SK-N-MC (cell line): ENCODE measurements around the gene RBM23.

ENCODE experiments used
- DNase-seq: peaks from one replicate; pipeline ENCODE4 v3.0.0-alpha.2; 2011; ENCODE audit warnings: low read depth, low spot score
- H3K27ac ChIP-seq: fragments of 200-600 bp; sonication (generic); 2 replicates; pipeline ENCODE4 v1.5.1; 2016; ENCODE audit warnings: mixed run types
- H3K36me3 ChIP-seq: fragments of 200-600 bp; sonication (generic); 2 replicates; pipeline ENCODE4 v1.6.1; 2017; ENCODE audit warnings: antibody characterized with exemption, low read length, mixed read lengths; ENCODE audit not compliant: insufficient read depth
- H3K4me3 ChIP-seq: fragments of 200-600 bp; sonication (generic); 2 replicates; pipeline ENCODE4 v1.5.1; 2016
- H3K9ac ChIP-seq: fragments of 200-600 bp; sonication (generic); 2 replicates; pipeline ENCODE4 v1.8.0; 2017; ENCODE audit warnings: mixed run types, mixed read lengths; ENCODE audit not compliant: insufficient read length
- H3K9me3 ChIP-seq: fragments of 200-600 bp; sonication (generic); 2 replicates; pipeline ENCODE4 v1.6.1; 2017; ENCODE audit warnings: low read depth, mild to moderate bottlenecking, antibody characterized with exemption, low read length, moderate library complexity, mixed read lengths
- EZH2 ChIP-seq: fragments of 200-600 bp; sonication (generic); IDR thresholded peaks from one replicate; pipeline ENCODE4 v1.6.1; 2017; ENCODE audit warnings: antibody characterized with exemption
- FOXP2 ChIP-seq: optimal IDR thresholded peaks from 2 replicates; pipeline ENCODE3; 2011; ENCODE audit warnings: mild to moderate bottlenecking, moderate library complexity; ENCODE audit not compliant: insufficient read depth; ENCODE audit errors: extremely low read length, control extremely low read depth
- POLR2AphosphoS5 ChIP-seq: IDR thresholded peaks from 2 replicates; pipeline ENCODE4 v1.6.1; 2012; ENCODE audit warnings: mild to moderate bottlenecking, low read depth, low read length, borderline replicate concordance

RBM23 gene

DNA sequence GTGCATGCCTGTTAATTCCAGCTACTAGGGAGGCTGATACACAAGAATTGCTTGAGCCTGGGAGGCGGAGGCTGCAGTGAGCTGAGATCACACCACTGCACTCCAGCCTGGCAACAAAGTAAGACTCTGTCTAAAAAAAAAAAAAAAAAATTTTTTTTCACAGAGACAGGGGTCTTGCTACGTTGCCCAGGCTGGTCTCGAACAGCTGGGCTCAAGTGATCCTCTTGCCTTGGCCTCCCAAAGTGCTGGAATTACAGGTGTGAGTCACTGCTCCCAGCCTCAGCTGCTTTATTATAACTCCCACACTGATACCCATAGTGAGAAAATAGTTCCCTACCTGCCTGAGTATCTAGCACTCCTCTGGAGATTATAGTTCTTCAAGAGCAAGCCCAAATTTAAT lies 26.7 kb upstream of the RBM23 start:
- Histone ChIP-seq H3K27ac (no peak overlapping the region), H3K9ac (no peak overlapping the region), H3K4me3 (no peak overlapping the region), H3K36me3 (peaks cover 18% of the 10 kb centered on the region; the same call in 1 of the 2 replicates), H3K9me3 (no peaks in the 10 kb centered on the region)
- no peak for DNase-seq
- TF ChIP-seq POLR2AphosphoS5 = no peak
- TF ChIP-seq FOXP2 = no peak
- no peak for TF ChIP-seq EZH2

DNA sequence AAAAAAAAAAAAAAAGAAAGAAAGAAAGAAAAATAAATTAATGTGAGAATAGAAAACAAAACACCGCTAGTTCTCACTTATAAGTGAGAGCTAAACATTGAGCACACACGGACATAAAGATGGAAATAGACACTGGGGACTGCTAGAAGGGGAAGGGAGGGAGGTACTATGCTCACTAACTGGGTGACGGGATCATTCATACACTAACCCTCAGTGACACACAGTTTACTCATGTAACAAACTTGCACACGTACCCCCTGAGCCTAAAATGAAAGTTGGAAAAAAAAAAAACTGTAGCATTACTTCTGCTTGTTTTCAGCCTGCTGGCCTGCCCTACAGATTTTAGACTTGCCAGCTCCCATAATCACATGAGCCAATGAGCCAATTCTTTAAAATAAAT lies 20.7 kb upstream of the RBM23 start:
- Histone ChIP-seq H3K36me3 (no peaks in the 10 kb centered on the region; the same call in 1 of the 2 replicates), H3K27ac (no peak overlapping the region), H3K9ac (no peak overlapping the region), H3K9me3 (no peaks in the 10 kb centered on the region), H3K4me3 (no peak overlapping the region)
- no peak for DNase-seq
- no peak for TF ChIP-seq POLR2AphosphoS5
- TF ChIP-seq EZH2 = no peak
- TF ChIP-seq FOXP2 = no peak

DNA sequence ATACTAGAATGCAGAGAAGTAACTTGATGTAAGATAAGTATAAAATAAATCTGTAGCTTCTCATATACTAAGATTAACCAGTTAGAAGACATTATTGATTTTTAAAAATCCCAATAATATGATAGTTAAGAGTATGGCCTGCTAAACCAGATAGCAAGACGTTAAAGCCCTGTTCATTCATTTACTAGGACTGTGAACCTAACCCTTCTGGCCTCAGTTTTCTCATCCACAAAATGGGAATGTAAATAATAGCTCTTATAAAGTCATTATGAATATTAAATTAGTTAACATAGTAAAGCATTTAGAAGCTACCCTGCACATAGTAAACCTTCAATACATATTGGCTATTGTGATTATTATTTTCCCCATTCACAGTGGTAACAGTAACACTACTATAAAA lies 16.2 kb upstream of the RBM23 start:
- H3K9me3 ChIP-seq = no peaks in the 10 kb centered on the region
- H3K9ac ChIP-seq = no peak overlapping the region
- no peak for DNase-seq
- H3K4me3 ChIP-seq = no peak overlapping the region
- H3K36me3 ChIP-seq = no peaks in the 10 kb centered on the region
- H3K27ac ChIP-seq = no peak overlapping the region
- TF ChIP-seq EZH2 = no peak
- TF ChIP-seq POLR2AphosphoS5 = no peak
- no peak for TF ChIP-seq FOXP2

DNA sequence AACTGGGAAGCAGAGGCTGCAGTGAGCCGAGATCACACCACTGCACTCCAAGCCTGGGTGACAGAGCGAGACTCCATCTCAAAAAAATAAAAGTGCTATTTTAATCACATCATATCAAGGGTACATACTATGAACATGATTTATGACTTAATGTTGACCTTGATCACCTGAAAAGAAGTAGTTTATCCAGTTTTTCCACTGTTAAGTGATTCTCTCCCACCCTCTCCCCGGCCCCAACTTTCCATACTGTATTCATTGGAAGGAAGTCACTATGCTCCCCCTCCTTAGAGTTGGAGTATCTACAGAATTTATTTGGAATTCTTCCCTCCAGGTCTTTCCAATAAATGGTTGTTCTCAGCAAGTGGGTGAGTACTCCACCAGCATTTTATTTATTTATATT lies 13.2 kb upstream of the RBM23 start:
- no peak for TF ChIP-seq POLR2AphosphoS5
- no peak for TF ChIP-seq EZH2
- TF ChIP-seq FOXP2 = no peak
- no peaks in the 10 kb centered on the region for H3K9me3 ChIP-seq
- no peak overlapping the region for H3K27ac ChIP-seq
- no peak overlapping the region for H3K9ac ChIP-seq
- no peak for DNase-seq
- H3K36me3 ChIP-seq = peaks cover 4% of the 10 kb centered on the region
- H3K4me3 ChIP-seq = no peak overlapping the region

DNA sequence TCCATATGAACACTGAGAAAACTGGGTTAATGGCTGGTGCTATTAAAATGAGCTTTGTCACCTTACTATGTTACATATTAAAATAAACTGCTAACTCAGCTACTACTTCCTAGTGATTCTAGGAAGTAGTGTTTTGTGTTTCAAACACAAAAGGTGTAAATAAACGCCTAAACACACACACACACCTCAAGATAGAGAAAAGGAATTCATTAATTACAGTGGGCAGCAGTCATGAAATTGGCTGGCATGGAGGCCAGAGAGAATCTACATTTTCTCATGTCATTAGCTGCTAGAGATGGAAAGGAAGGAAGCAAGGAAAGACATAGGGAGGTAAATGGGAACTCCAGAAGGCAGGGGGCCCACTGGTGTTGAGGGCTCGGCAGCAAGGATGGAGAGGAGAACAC lies 11.0 kb upstream of the RBM23 start:
- no peak for DNase-seq
- H3K9ac ChIP-seq = peak overlapping the region; percentile 82
- TF ChIP-seq POLR2AphosphoS5 (no peak), EZH2 (no peak), FOXP2 (no peak)
- H3K27ac ChIP-seq = peak overlapping the region; percentile 92
- H3K9me3 ChIP-seq = no peaks in the 10 kb centered on the region
- H3K4me3 ChIP-seq = peak overlapping the region; percentile 98
- H3K36me3 ChIP-seq = peaks cover 25% of the 10 kb centered on the region

DNA sequence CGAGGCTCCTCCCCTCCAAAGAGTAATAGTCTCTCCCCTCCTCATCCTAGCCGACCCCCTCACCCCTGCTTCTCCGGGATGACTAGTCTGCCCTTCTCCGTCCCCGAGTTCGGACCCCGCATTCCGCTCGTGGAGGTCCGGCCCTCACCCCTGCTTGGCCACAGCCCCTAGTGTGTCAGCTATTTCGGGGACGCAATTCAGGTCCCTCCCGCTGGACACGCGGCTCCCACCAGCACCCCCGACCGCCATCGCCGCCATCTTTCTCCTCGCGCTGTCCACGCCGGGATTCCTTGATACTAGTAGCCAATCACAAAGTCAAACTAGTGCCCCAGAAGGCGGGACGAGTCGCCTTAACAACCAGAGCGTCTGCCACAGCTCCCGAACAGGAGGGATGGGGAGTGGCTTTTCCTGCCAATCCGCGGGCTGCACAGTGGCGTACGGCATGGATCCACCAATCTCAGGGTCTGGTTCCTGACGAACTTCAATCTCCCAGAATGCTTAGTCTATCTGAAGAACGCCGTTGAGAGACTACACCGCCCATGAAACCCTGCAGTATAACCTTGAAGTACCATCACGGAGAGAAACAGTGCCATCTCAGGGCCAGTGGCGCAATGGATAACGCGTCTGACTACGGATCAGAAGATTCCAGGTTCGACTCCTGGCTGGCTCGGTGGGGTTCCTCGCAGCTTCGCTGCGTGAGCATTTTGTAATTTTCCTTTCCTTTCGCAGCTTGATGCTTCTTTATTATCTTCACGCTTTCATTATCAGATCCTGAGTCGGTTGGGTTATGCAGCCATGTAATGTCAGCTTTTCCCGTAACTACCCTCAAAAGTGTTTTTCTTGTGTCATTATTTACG lies 10.4 kb upstream of the RBM23 start, which contains the start of gene PRMT5:
Gene PRMT5, minus strand, starts transcription at position 273 of the 857 bp plus-strand sequence. Its CDS starts 15 bp downstream, at position 258.
- Histone ChIP-seq H3K36me3 (peaks cover 31% of the 10 kb centered on the region), H3K27ac (peak within 1 kb of the TSS; percentile 92), H3K4me3 (peak within 1 kb of the TSS; percentile 98), H3K9ac (peak within 1 kb of the TSS; percentile 98), H3K9me3 (no peaks in the 10 kb centered on the region)
- TF ChIP-seq POLR2AphosphoS5 (peak; percentile 95), EZH2 (no peak), FOXP2 (peak; percentile 45)
- peak; percentile 100 for DNase-seq

DNA sequence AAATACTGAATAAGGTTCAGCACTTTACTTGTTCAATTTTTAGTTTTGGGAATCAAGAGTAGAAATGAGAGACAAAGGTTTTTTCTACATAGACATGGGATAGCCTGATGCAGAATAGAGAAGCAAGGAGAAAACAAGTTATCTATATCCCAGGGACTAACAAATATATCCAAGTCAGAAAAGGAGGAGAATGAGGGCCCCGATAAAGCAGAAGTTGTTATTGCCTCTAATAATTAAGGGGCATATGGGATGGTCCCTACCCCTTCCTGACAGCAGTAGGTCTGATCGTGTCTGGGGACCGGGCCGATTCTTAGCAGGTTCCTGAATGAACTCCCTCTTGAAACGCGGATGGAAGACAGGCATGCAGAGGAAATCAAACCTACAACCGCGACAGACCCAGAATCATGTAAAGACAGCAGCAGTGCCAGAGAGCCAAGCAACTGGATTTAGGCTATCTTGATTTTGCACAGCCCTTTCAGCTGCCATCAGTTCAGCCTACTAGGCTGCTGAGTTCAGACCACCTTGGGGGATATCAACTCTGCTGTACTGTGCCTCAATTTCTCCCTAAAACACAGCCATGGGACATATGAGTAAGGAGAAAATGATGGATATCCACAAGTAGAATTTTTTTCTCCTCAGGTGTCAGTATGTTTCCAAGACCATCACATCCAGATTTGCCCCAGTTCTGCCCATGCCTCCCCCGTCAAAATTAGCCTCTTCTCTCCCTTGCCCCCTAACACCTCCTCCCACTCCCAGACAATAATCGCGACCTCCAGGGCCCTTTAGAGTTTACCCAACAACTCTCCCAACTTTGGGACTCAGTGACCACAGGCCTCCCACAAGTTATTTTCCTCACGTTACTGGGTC lies 9.5 kb upstream of the RBM23 start:
- peak overlapping the region; percentile 85 for H3K27ac ChIP-seq
- no peak for DNase-seq
- H3K4me3 ChIP-seq = peak overlapping the region; percentile 98
- no peak for TF ChIP-seq EZH2
- no peak for TF ChIP-seq POLR2AphosphoS5
- no peak for TF ChIP-seq FOXP2
- peak overlapping the region; percentile 98 for H3K9ac ChIP-seq
- H3K9me3 ChIP-seq = no peaks in the 10 kb centered on the region
- peaks cover 39% of the 10 kb centered on the region for H3K36me3 ChIP-seq

DNA sequence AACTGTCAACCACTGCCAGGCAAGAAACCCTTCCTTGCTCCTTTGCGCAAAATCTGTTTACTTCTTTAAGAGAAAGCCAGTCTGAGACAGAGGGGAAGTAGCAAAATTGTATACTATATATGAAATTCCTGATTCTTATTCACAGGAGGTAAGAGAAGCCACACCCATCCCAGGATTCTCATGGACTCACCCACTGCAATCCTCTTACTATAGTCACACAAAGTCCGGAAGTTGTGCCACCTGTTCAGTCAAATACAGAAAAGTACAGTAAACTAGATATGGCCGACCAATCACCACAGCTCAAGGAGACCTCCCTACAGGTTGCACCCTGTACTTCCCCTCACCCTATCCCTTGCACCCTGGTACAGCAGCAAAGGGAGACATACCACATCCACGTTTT lies 7.4 kb upstream of the RBM23 start:
- DNase-seq = no peak
- no peak overlapping the region for H3K9ac ChIP-seq
- TF ChIP-seq POLR2AphosphoS5 (peak; percentile 38; the same call in 1 of the 2 replicates), EZH2 (no peak)
- no peak overlapping the region for H3K4me3 ChIP-seq
- peaks cover 55% of the 10 kb centered on the region for H3K36me3 ChIP-seq
- H3K27ac ChIP-seq = no peak overlapping the region
- H3K9me3 ChIP-seq = no peaks in the 10 kb centered on the region
